Astrocyte of the spinal cord (primary cell): ENCODE data around the gene TFDP1.

Experiments used
- DNase-seq: peaks from one replicate; pipeline ENCODE4 v3.0.0; 2011; ENCODE audit warnings: low read depth, low spot score
- H3K4me3 ChIP-seq: 2 replicates; pipeline ENCODE4 v1.5.1; 2011; ENCODE audit warnings: low read depth, mild to moderate bottlenecking, low read length, moderate library complexity
- in situ Hi-C: cut with HindIII; loops from 2 replicates; pipeline ENCODE4 v1.10.0; 2017; ENCODE audit warnings: low sequenced_read_pairs
- TF ChIP-seq, protein P1 (sequence below): IDR thresholded peaks from 2 replicates; pipeline ENCODE4 v1.5.1; 2012; ENCODE audit warnings: low read depth, mild to moderate bottlenecking, low read length, inconsistent platforms

TFDP1 gene

DNA sequence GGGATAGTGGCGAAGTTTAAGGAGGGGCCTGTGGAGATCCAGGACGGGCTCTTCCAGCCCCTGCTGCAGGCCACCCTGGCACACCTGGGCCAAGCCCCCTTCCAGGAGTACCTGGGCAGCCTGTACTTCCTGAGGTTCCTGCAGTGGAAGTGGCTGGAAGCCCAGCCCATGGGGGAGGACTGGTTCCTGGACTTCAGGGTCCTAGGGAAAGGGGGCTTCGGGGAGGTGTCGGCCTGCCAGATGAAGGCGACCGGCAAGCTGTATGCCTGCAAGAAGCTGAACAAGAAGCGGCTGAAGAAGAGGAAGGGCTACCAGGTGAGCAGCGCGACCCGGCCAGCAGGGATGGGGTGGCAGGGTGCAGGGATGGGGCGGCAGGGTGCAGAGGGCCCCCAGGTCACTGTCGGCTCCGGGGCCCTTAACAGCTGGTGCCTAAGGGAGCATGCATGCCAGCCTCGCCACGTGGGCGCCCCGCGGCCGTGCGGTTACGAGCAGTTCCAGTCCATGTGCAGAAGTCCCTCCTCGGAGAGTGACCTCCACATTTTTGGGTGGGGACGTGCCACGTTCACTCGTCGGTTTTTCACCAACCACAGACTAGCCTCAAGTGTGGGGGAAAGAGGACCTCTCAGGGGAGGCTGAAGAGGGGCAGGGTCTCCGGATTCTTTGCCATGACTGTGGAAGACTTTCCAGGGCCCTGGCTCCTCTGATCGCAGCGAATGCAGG is 83.4 kb downstream of the TFDP1 start:
- in situ Hi-C loops: no loop called here
- TF ChIP-seq, protein P1, sequence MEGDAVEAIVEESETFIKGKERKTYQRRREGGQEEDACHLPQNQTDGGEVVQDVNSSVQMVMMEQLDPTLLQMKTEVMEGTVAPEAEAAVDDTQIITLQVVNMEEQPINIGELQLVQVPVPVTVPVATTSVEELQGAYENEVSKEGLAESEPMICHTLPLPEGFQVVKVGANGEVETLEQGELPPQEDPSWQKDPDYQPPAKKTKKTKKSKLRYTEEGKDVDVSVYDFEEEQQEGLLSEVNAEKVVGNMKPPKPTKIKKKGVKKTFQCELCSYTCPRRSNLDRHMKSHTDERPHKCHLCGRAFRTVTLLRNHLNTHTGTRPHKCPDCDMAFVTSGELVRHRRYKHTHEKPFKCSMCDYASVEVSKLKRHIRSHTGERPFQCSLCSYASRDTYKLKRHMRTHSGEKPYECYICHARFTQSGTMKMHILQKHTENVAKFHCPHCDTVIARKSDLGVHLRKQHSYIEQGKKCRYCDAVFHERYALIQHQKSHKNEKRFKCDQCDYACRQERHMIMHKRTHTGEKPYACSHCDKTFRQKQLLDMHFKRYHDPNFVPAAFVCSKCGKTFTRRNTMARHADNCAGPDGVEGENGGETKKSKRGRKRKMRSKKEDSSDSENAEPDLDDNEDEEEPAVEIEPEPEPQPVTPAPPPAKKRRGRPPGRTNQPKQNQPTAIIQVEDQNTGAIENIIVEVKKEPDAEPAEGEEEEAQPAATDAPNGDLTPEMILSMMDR: no peak
- no peak overlapping the region for H3K4me3 ChIP-seq
- no peak for DNase-seq

DNA sequence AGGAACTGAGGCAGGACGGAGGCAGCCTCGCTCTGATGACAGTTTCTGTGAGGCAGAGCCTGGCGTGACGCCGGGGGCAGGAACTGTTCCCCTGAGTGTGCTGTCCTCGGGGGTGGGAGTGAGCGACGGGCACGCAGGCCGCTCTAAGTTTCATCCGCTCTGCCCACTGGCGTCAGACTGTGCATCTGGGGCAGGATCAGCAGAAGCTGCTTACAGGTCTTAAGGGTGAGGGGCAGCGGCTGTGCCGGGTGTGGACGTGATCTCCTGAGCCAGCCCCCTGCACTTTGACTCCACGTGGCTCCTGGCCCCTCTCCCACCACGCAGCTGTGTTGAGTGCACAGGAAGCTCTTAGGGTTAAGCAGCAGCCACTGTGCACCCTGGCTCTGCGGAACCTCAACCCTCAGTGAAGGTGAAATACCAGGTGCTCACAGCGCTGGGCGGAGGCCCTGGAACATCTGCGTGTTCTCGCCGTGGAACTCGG is 84.0 kb downstream of the TFDP1 start:
- TF ChIP-seq, protein P1: no peak
- H3K4me3 ChIP-seq: no peak overlapping the region
- no peak for DNase-seq
- in situ Hi-C loops: no loop called here

DNA sequence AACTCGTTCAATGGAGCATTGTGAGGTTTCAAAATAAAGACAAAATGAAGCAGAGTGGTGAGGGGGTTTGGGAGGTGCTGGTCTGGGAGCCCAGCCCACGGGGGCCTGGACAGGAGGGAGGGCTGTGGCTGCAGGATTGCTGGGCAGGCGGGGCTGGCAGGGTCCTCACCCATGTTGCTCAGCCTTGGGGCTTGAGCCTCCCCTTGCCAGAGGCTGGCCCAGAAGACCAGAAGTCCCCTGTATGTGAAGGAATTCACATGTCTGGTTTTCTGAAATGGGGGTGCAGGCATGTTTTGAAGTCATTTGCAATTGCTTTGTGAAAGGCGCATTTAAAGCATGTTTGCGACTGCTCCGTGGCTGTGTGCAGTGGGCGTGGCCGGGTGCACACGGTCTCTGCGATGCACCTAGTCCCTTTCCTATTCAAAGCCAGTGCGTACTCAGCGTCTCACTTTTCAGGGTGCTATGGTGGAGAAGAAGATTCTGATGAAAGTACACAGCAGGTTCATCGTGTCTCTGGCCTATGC is 84.7 kb downstream of the TFDP1 start:
- in situ Hi-C loops: no loop called here
- no peak overlapping the region for H3K4me3 ChIP-seq
- TF ChIP-seq, protein P1: no peak
- no peak for DNase-seq

DNA sequence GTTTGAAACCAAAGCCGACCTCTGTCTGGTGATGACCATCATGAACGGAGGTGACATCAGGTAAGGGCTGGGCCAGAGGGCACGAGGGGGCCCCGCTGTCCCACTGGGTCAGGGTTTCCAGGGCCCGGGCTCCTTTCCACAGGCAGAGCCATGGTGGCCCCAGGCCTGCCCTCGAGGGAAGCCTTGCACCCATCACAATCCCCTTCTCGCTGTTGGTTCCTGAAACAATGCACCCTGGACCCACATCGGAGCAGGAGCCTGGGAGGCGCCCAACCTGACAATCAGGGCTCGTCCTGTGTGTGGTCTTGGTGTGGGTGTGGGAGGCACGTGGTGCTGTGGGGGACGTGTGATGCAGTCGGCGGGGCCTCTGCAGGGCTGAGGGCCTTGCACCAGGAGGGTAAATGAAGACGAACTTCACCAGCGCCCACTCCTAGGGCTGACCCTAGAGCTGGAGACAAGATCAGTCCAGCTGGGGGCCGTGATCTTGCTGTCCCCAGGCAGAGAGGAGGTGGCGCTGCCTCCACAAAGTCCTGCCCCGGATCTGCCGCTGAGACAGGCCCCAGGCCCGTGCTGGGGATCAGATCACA is 85.3 kb downstream of the TFDP1 start:
- no peak overlapping the region for H3K4me3 ChIP-seq
- in situ Hi-C loops: no loop called here
- TF ChIP-seq, protein P1: no peak
- DNase-seq: no peak

DNA sequence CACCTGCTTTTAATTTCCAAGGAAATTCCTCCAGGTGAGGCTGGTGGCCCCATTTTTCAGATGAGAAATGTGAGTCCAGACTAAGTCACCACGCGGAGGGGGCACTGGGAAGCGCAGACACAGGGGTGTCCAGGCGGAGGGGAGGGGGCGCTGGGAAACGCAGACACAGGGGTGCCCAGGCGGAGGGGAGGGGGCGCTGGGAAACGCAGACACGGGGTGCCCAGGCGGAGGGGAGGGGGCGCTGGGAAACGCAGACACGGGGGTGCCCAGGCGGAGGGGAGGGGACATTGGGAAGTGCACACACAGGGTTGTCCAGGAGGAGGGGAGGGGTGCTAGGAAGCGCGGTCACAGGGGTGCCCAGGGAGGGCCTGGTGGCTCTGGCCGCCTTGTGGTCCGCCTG is 86.0 kb downstream of the TFDP1 start:
- no peak for DNase-seq
- TF ChIP-seq, protein P1: no peak
- in situ Hi-C loops: no loop called here
- no peak overlapping the region for H3K4me3 ChIP-seq

DNA sequence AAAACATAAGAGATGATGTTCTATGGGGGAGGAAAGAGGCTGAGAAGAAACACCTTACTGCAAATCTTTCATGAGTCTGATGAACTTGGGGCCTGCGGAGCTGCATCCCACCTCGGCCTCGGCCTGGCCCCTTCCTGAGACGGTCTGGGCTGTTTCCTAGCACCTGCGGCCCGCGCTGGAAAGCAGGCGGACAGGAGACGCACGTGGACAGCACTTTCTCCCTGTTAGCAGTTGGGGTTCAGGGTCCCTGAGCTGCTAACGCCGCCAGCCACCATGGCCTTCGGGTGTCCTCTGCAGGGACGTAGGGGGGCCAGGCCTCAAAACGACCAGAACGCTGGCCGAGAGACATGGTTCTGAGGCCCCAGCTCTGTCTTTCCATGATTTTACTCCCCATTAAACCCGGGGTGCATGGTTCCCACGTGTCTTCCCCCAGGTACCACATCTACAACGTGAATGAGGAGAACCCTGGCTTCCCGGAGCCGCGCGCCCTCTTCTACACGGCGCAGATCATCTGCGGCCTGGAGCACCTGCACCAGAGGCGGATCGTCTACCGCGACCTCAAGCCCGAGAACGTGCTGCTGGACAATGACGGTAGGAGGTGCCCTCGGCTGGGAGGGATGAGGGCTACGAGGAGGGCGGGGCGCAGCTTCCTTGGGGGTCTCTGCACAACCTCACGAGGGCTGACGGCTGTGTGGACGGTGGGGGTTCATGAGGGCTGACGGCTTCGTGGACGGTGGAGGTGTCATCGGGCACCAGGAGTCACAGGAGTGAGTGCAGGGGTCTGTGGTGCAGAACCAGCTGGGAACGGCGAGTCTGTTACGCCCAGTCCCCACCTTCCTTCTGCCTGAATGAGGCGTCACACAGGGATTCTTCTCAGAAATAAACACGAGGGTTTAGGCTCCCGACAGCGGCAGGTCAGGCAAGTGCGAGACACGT is 86.8 kb downstream of the TFDP1 start:
- no peak for DNase-seq
- TF ChIP-seq, protein P1: no peak
- in situ Hi-C loops: no loop called here
- H3K4me3 ChIP-seq: no peak overlapping the region
